T-helper 1 cell treated with Interleukin-12 subunit alpha and Interleukin-12 subunit beta and Interleukin-4 antibody, amounts not matched to agents 30 μg/mL and 1 μg/mL, for 36 hours (primary cell): ENCODE data around the gene SERPINA10.
"Not testable (repeated sequence)": the region's sequence is repeated elsewhere in the genome, so short reads cannot be mapped to it uniquely, and the experiment has no call there.

Experiments used
- H3K27ac Mint-ChIP-seq: one replicate; pipeline ENCODE4 v1.8.0; 2021; ENCODE audit warnings: mild to moderate bottlenecking, mixed read lengths
- H3K27me3 Mint-ChIP-seq: one replicate; pipeline ENCODE4 v1.8.0; 2021; ENCODE audit warnings: low read depth, mixed read lengths
- H3K36me3 Mint-ChIP-seq: one replicate; pipeline ENCODE4 v1.8.0; 2021; ENCODE audit warnings: low read depth, mixed read lengths
- H3K4me1 Mint-ChIP-seq: one replicate; pipeline ENCODE4 v1.8.0; 2021; ENCODE audit warnings: low read depth, mixed read lengths
- H3K4me3 Mint-ChIP-seq: one replicate; pipeline ENCODE4 v1.8.0; 2021; ENCODE audit warnings: mild to moderate bottlenecking, moderate library complexity, mixed read lengths
- H3K9me3 Mint-ChIP-seq: one replicate; pipeline ENCODE4 v1.8.0; 2021; ENCODE audit warnings: mixed read lengths

The SERPINA10 gene

GRCh38 chr14:94304243-94304642 lies 11.2 kb upstream of the SERPINA10 start:
- H3K27ac Mint-ChIP-seq, result no peak overlapping the region
- no peaks in the 10 kb centered on the region for H3K4me1 Mint-ChIP-seq
- H3K4me3 Mint-ChIP-seq, result no peak overlapping the region
- H3K27me3 Mint-ChIP-seq, result no peaks in the 10 kb centered on the region
- H3K36me3 Mint-ChIP-seq, result no peaks in the 10 kb centered on the region
- H3K9me3 Mint-ChIP-seq, result peaks cover 15% of the 10 kb centered on the region

GRCh38 chr14:94303111-94303510 lies 10.0 kb upstream of the SERPINA10 start:
- H3K27me3 Mint-ChIP-seq, result no peaks in the 10 kb centered on the region
- peaks cover 10% of the 10 kb centered on the region for H3K9me3 Mint-ChIP-seq
- no peaks in the 10 kb centered on the region for H3K36me3 Mint-ChIP-seq
- no peaks in the 10 kb centered on the region for H3K4me1 Mint-ChIP-seq
- no peak overlapping the region for H3K27ac Mint-ChIP-seq
- H3K4me3 Mint-ChIP-seq, result no peak overlapping the region

GRCh38 chr14:94298130-94298529 lies 5.1 kb upstream of the SERPINA10 start:
- H3K9me3 Mint-ChIP-seq, result no peaks in the 10 kb centered on the region
- H3K27me3 Mint-ChIP-seq, result no peaks in the 10 kb centered on the region
- no peaks in the 10 kb centered on the region for H3K36me3 Mint-ChIP-seq
- no peak overlapping the region for H3K4me3 Mint-ChIP-seq
- no peak overlapping the region for H3K27ac Mint-ChIP-seq
- no peaks in the 10 kb centered on the region for H3K4me1 Mint-ChIP-seq

- H3K27ac Mint-ChIP-seq, H3K27me3 Mint-ChIP-seq, H3K9me3 Mint-ChIP-seq, H3K4me3 Mint-ChIP-seq, H3K4me1 Mint-ChIP-seq, H3K36me3 Mint-ChIP-seq: not testable (repeated sequence)
These were observed 3.1 kb upstream of the SERPINA10 start for GRCh38 chr14:94296181-94296545.

- H3K27me3 Mint-ChIP-seq, result no peaks in the 10 kb centered on the region
- no peak overlapping the region for H3K4me3 Mint-ChIP-seq
- H3K36me3 Mint-ChIP-seq, result no peaks in the 10 kb centered on the region
- H3K4me1 Mint-ChIP-seq, result no peaks in the 10 kb centered on the region
- no peaks in the 10 kb centered on the region for H3K9me3 Mint-ChIP-seq
- H3K27ac Mint-ChIP-seq, result no peak overlapping the region
These were observed 2.5 kb upstream of the SERPINA10 start for GRCh38 chr14:94295360-94296180.

- Mint-ChIP-seq H3K36me3 (no peaks in the 10 kb centered on the region), H3K4me1 (no peaks in the 10 kb centered on the region), H3K4me3 (no peak overlapping the region), H3K9me3 (no peaks in the 10 kb centered on the region), H3K27me3 (no peaks in the 10 kb centered on the region), H3K27ac (no peak overlapping the region)
These were observed 483 bp upstream of the SERPINA10 start for GRCh38 chr14:94293578-94293924.

GRCh38 chr14:94292526-94292871 lies 569 bp downstream of the SERPINA10 start:
- Mint-ChIP-seq H3K4me3 (no peak overlapping the region), H3K27ac (no peak overlapping the region), H3K36me3 (no peaks in the 10 kb centered on the region), H3K27me3 (no peaks in the 10 kb centered on the region), H3K4me1 (peaks cover 2% of the 10 kb centered on the region), H3K9me3 (no peaks in the 10 kb centered on the region)

- no peaks in the 10 kb centered on the region for H3K36me3 Mint-ChIP-seq
- peaks cover 4% of the 10 kb centered on the region for H3K4me1 Mint-ChIP-seq
- H3K27me3 Mint-ChIP-seq, result no peaks in the 10 kb centered on the region
- H3K4me3 Mint-ChIP-seq, result no peak overlapping the region
- no peaks in the 10 kb centered on the region for H3K9me3 Mint-ChIP-seq
- no peak overlapping the region for H3K27ac Mint-ChIP-seq
These were observed 1.1 kb downstream of the SERPINA10 start for GRCh38 chr14:94291906-94292525.

- H3K4me3 Mint-ChIP-seq, result no peak overlapping the region
- H3K9me3 Mint-ChIP-seq, result no peaks in the 10 kb centered on the region
- H3K27me3 Mint-ChIP-seq, result no peaks in the 10 kb centered on the region
- H3K4me1 Mint-ChIP-seq, result peaks cover 4% of the 10 kb centered on the region
- no peak overlapping the region for H3K27ac Mint-ChIP-seq
- no peaks in the 10 kb centered on the region for H3K36me3 Mint-ChIP-seq
These were observed 1.7 kb downstream of the SERPINA10 start for GRCh38 chr14:94291159-94291905.

GRCh38 chr14:94290197-94290596 lies 2.9 kb downstream of the SERPINA10 start:
- no peak overlapping the region for H3K4me3 Mint-ChIP-seq
- no peaks in the 10 kb centered on the region for H3K9me3 Mint-ChIP-seq
- H3K27ac Mint-ChIP-seq, result no peak overlapping the region
- H3K36me3 Mint-ChIP-seq, result no peaks in the 10 kb centered on the region
- no peaks in the 10 kb centered on the region for H3K27me3 Mint-ChIP-seq
- H3K4me1 Mint-ChIP-seq, result peaks cover 4% of the 10 kb centered on the region

- H3K4me1 Mint-ChIP-seq, result peaks cover 4% of the 10 kb centered on the region
- no peaks in the 10 kb centered on the region for H3K36me3 Mint-ChIP-seq
- H3K27ac Mint-ChIP-seq, result no peak overlapping the region
- H3K4me3 Mint-ChIP-seq, result no peak overlapping the region
- no peaks in the 10 kb centered on the region for H3K9me3 Mint-ChIP-seq
- H3K27me3 Mint-ChIP-seq, result no peaks in the 10 kb centered on the region
These were observed 4.2 kb downstream of the SERPINA10 start for GRCh38 chr14:94288610-94289465.

GRCh38 chr14:94285158-94285557 lies 7.9 kb downstream of the SERPINA10 start:
- Mint-ChIP-seq H3K4me3 (no peak overlapping the region), H3K36me3 (no peaks in the 10 kb centered on the region), H3K9me3 (no peaks in the 10 kb centered on the region), H3K4me1 (peaks cover 4% of the 10 kb centered on the region), H3K27ac (no peak overlapping the region), H3K27me3 (no peaks in the 10 kb centered on the region)

- H3K9me3 Mint-ChIP-seq, result no peaks in the 10 kb centered on the region
- H3K4me1 Mint-ChIP-seq, result peaks cover 4% of the 10 kb centered on the region
- H3K27ac Mint-ChIP-seq, result no peak overlapping the region
- no peaks in the 10 kb centered on the region for H3K36me3 Mint-ChIP-seq
- H3K27me3 Mint-ChIP-seq, result no peaks in the 10 kb centered on the region
- no peak overlapping the region for H3K4me3 Mint-ChIP-seq
These were observed 8.8 kb downstream of the SERPINA10 start for GRCh38 chr14:94284221-94284620.

GRCh38 chr14:94282991-94283723 lies 9.9 kb downstream of the SERPINA10 start:
- Mint-ChIP-seq H3K36me3 (no peaks in the 10 kb centered on the region), H3K4me3 (no peak overlapping the region), H3K27me3 (no peaks in the 10 kb centered on the region), H3K9me3 (no peaks in the 10 kb centered on the region), H3K27ac (no peak overlapping the region), H3K4me1 (peaks cover 4% of the 10 kb centered on the region)
